ENCODE data around the gene SLC9A1. TPM values are rescaled to one million over a fixed set of nuclear protein-coding genes. Genes with fewer than 3 reads are reported as not detected.
"Not testable (repeated sequence)": the region's sequence is repeated elsewhere in the genome, so short reads cannot be mapped to it uniquely, and the experiment has no call there.

Gene SLC9A1
- total RNA-seq, 1 donor from 2014 or later: 34.2 TPM

GRCh38 chr1:27179979-27180378 lies 25.1 kb upstream of the SLC9A1 start:
- peaks cover 2% of the 10 kb centered on the region for H3K36me3 Mint-ChIP-seq (ENCODE audit: unreplicated experiment)
- no peak overlapping the region for H3K27ac Mint-ChIP-seq (ENCODE audit: unreplicated experiment)
- no peak overlapping the region for H3K4me3 Mint-ChIP-seq (ENCODE audit: unreplicated experiment)
- TF ChIP-seq CTCF (IDR thresholded peaks at IDR 0.05): no peak
- no peak for DNase-seq (ENCODE audit: extremely low spot score, unreplicated experiment)
- H3K4me1 Mint-ChIP-seq (ENCODE audit: unreplicated experiment): no peaks in the 10 kb centered on the region
- H3K27me3 Mint-ChIP-seq (ENCODE audit: unreplicated experiment): peaks cover 3% of the 10 kb centered on the region
- peaks cover 5% of the 10 kb centered on the region for H3K9me3 Mint-ChIP-seq (ENCODE audit: unreplicated experiment)

GRCh38 chr1:27179379-27179778 lies 24.5 kb upstream of the SLC9A1 start:
- TF ChIP-seq CTCF (IDR thresholded peaks at IDR 0.05): no peak
- DNase-seq (ENCODE audit: extremely low spot score, unreplicated experiment): no peak
- Mint-ChIP-seq H3K4me3 (ENCODE audit: unreplicated experiment) (no peak overlapping the region), H3K27ac (ENCODE audit: unreplicated experiment) (no peak overlapping the region), H3K9me3 (ENCODE audit: unreplicated experiment) (peaks cover 5% of the 10 kb centered on the region), H3K36me3 (ENCODE audit: unreplicated experiment) (peaks cover 2% of the 10 kb centered on the region), H3K27me3 (ENCODE audit: unreplicated experiment) (no peaks in the 10 kb centered on the region), H3K4me1 (ENCODE audit: unreplicated experiment) (no peaks in the 10 kb centered on the region)

GRCh38 chr1:27176954-27177353 lies 22.0 kb upstream of the SLC9A1 start:
- DNase-seq (ENCODE audit: extremely low spot score, unreplicated experiment): no peak
- H3K9me3 Mint-ChIP-seq (ENCODE audit: unreplicated experiment): peaks cover 5% of the 10 kb centered on the region
- H3K36me3 Mint-ChIP-seq (ENCODE audit: unreplicated experiment): no peaks in the 10 kb centered on the region
- no peaks in the 10 kb centered on the region for H3K4me1 Mint-ChIP-seq (ENCODE audit: unreplicated experiment)
- no peaks in the 10 kb centered on the region for H3K27me3 Mint-ChIP-seq (ENCODE audit: unreplicated experiment)
- TF ChIP-seq CTCF (IDR thresholded peaks at IDR 0.05): no peak
- H3K27ac Mint-ChIP-seq (ENCODE audit: unreplicated experiment): no peak overlapping the region
- H3K4me3 Mint-ChIP-seq (ENCODE audit: unreplicated experiment): no peak overlapping the region

- no peak overlapping the region for H3K27ac Mint-ChIP-seq (ENCODE audit: unreplicated experiment)
- DNase-seq (ENCODE audit: extremely low spot score, unreplicated experiment): no peak
- no peaks in the 10 kb centered on the region for H3K27me3 Mint-ChIP-seq (ENCODE audit: unreplicated experiment)
- no peak overlapping the region for H3K4me3 Mint-ChIP-seq (ENCODE audit: unreplicated experiment)
- H3K36me3 Mint-ChIP-seq (ENCODE audit: unreplicated experiment): no peaks in the 10 kb centered on the region
- no peak for TF ChIP-seq CTCF (IDR thresholded peaks at IDR 0.05)
- no peaks in the 10 kb centered on the region for H3K4me1 Mint-ChIP-seq (ENCODE audit: unreplicated experiment)
- H3K9me3 Mint-ChIP-seq (ENCODE audit: unreplicated experiment): peaks cover 5% of the 10 kb centered on the region
Measured at GRCh38 chr1:27176323-27176722, 21.4 kb upstream of the SLC9A1 start.

- H3K27ac Mint-ChIP-seq (ENCODE audit: unreplicated experiment); H3K27me3 Mint-ChIP-seq (ENCODE audit: unreplicated experiment); H3K36me3 Mint-ChIP-seq (ENCODE audit: unreplicated experiment): not testable (repeated sequence)
Measured at GRCh38 chr1:27172992-27173391, 18.1 kb upstream of the SLC9A1 start.

GRCh38 chr1:27166929-27167328 lies 12.0 kb upstream of the SLC9A1 start:
- no peak for DNase-seq (ENCODE audit: extremely low spot score, unreplicated experiment)
- TF ChIP-seq CTCF (IDR thresholded peaks at IDR 0.05): no peak
- H3K27ac Mint-ChIP-seq (ENCODE audit: unreplicated experiment): no peak overlapping the region
- no peaks in the 10 kb centered on the region for H3K4me1 Mint-ChIP-seq (ENCODE audit: unreplicated experiment)
- H3K27me3 Mint-ChIP-seq (ENCODE audit: unreplicated experiment): no peaks in the 10 kb centered on the region
- H3K36me3 Mint-ChIP-seq (ENCODE audit: unreplicated experiment): no peaks in the 10 kb centered on the region
- H3K9me3 Mint-ChIP-seq (ENCODE audit: unreplicated experiment): no peaks in the 10 kb centered on the region
- H3K4me3 Mint-ChIP-seq (ENCODE audit: unreplicated experiment): no peak overlapping the region

More at GRCh38 chr1:27172992-27173391, 18.1 kb upstream of the SLC9A1 start:
- H3K4me1 Mint-ChIP-seq (ENCODE audit: unreplicated experiment); DNase-seq (ENCODE audit: extremely low spot score, unreplicated experiment); H3K4me3 Mint-ChIP-seq (ENCODE audit: unreplicated experiment); H3K9me3 Mint-ChIP-seq (ENCODE audit: unreplicated experiment): not testable (repeated sequence)
